K562 (cell line): ENCODE results near the gene SDCCAG8. TPM values are rescaled to one million over a fixed set of nuclear protein-coding genes. Genes with fewer than 3 reads are reported as not detected.

Experiments used
- ATAC-seq: fragments of 200-7000 bp; cut with Tn5 transposase; 3 replicates; pipeline ENCODE4 v1.9.1; 2020; ENCODE audit warnings: moderate library complexity
- BruUV-seq: library from RNA; stranded (reverse); fragments of 400-500 nt; replicated peaks from 2 replicates; lab custom pipeline; 2021; lab: Mats Ljungman, UMichigan
- CTCF ChIA-PET: fragments of 300-600 bp; formaldehyde crosslinking; extraction: SDS; loops from one replicate; lab custom pipeline; 2021; ENCODE audit warnings: low intra/inter-chr PET ratio; lab: Yijun Ruan, JAX
- POLR2A ChIA-PET: fragments of 300-600, 350-650 bp; sonication (Branson Sonifier 250); formaldehyde crosslinking; extraction: SDS; loops from one replicate; lab custom pipeline; 2021; ENCODE audit warnings: antibody characterized with exemption, inconsistent platforms; lab: Yijun Ruan, JAX
- DNase-seq, 4 experiments: peaks; one replicate each; pipeline versions ENCODE4 v3.0.0 to v3.0.0-alpha.2; 2011 to 2018; ENCODE audit warnings: low spot score in 3 of 4, mixed read lengths in 3 of 4; ENCODE audit errors: extremely low read depth in 1 of 4
- FAIRE-seq: peaks from 2 replicates; lab custom pipeline; 2011; peaks lifted over from hg19 to GRCh38; lab: Jason Lieb, UNC
- H2AFZ ChIP-seq: 2 replicates; pipeline ENCODE4 v1.6.0; 2011; ENCODE audit warnings: low read depth, low read length, control low read depth, inconsistent platforms
- H3K27ac ChIP-seq: fragments of 200-600 bp; 3 replicates; pipeline ENCODE4 v1.8.0; 2011; ENCODE audit warnings: low read depth, mild to moderate bottlenecking, control low read depth, inconsistent platforms, low read length, moderate library complexity, mixed read lengths; ENCODE audit errors: extremely low read depth
- H3K27me3 ChIP-seq, 2 experiments: fragments of 300-600 bp in 1 of 2; 2 replicates in 1 of 2; 3 replicates in 1 of 2; pipeline versions ENCODE4 v1.6.0 to v1.8.0; 2011; ENCODE audit warnings: inconsistent platforms in 2 of 2, low read length in 2 of 2, mild to moderate bottlenecking in 1 of 2, mixed read lengths in 1 of 2, moderate library complexity in 1 of 2; ENCODE audit not compliant: control insufficient read depth in 2 of 2, insufficient read depth in 2 of 2
- H3K36me3 ChIP-seq: fragments of 300-600 bp; 3 replicates; pipeline ENCODE4 v1.8.0; 2011; ENCODE audit warnings: mild to moderate bottlenecking, low read length, inconsistent platforms; ENCODE audit not compliant: control insufficient read depth, insufficient read depth
- H3K4me1 ChIP-seq, 2 experiments: fragments of 200-600 bp in 1 of 2; replicated peaks in 1 of 2; 2 replicates in 1 of 2; 3 replicates in 1 of 2; pipeline versions ENCODE4 v1.5.1 to v1.8.0; 2011; ENCODE audit warnings: inconsistent platforms in 2 of 2, low read length in 2 of 2, mild to moderate bottlenecking in 1 of 2, mixed read lengths in 1 of 2, moderate library complexity in 1 of 2; ENCODE audit not compliant: control insufficient read depth in 2 of 2, insufficient read depth in 2 of 2
- H3K4me2 ChIP-seq: 2 replicates; pipeline ENCODE4 v1.6.1; 2011; ENCODE audit warnings: low read length, control low read depth, inconsistent platforms, mixed read lengths; ENCODE audit not compliant: insufficient read depth
- H3K4me3 ChIP-seq: fragments of 200-600 bp; sonication (generic), shearing (Covaris generic); 2 replicates; pipeline ENCODE4 v1.5.1; 2016; ENCODE audit warnings: control low read depth, inconsistent platforms
- H3K79me2 ChIP-seq: fragments of 200-600 bp; 3 replicates; pipeline ENCODE4 v1.8.0; 2011; ENCODE audit warnings: low read length, inconsistent platforms; ENCODE audit not compliant: control insufficient read depth, insufficient read depth
- H3K9ac ChIP-seq, 2 experiments: 2 replicates each; pipeline versions ENCODE4 v1.6.0 to v1.6.1; 2011; ENCODE audit warnings: low read depth in 2 of 2, low read length in 2 of 2, control low read depth in 1 of 2, inconsistent platforms in 1 of 2, mild to moderate bottlenecking in 1 of 2, mixed read lengths in 1 of 2; ENCODE audit not compliant: insufficient read depth in 1 of 2
- H3K9me1 ChIP-seq: one replicate; pipeline ENCODE4 v1.6.0; 2011; ENCODE audit warnings: inconsistent platforms, mild to moderate bottlenecking, low read length, moderate library complexity; ENCODE audit not compliant: control insufficient read depth, insufficient read depth
- H3K9me3 ChIP-seq: replicated peaks from 2 replicates; pipeline ENCODE4 v1.5.1; 2011; ENCODE audit warnings: low read depth, low read length, inconsistent platforms; ENCODE audit not compliant: control insufficient read depth, insufficient read depth
- H4K20me1 ChIP-seq: replicated peaks from 2 replicates; pipeline ENCODE4 v1.6.1; 2011; ENCODE audit warnings: low read length, inconsistent platforms, mixed read lengths; ENCODE audit not compliant: control insufficient read depth, insufficient read depth
- GABPA ChIP-seq: fragments of 200-800 bp; sonication (Bioruptor generic); conservative IDR thresholded peaks from 2 replicates; pipeline ENCODE4 v1.6.1; 2016; ENCODE audit warnings: low read depth, missing genetic modification characterization, missing compliant biosample characterization
- GTF2F1 ChIP-seq: IDR thresholded peaks from 2 replicates; pipeline ENCODE4 v1.6.1; 2011; ENCODE audit warnings: low read depth, low read length, improper control_type of control experiment
- MAFG ChIP-seq: fragments of 450-650 bp; conservative IDR thresholded peaks from 2 replicates; pipeline ENCODE4 v1.6.1; 2016; ENCODE audit warnings: missing genetic modification characterization, missing compliant biosample characterization
- PHF8 ChIP-seq: fragments of 200-600 bp; sonication (generic); IDR thresholded peaks from 2 replicates; pipeline ENCODE4 v1.6.1; 2012; ENCODE audit warnings: mixed run types, mild to moderate bottlenecking, inconsistent platforms, low read length, moderate library complexity, borderline replicate concordance
- RNF219 ChIP-seq: fragments of 250-450 bp; sonication (Bioruptor Pico); IDR thresholded peaks from 2 replicates; pipeline ENCODE4 v1.5.0; 2022; ENCODE audit warnings: mild to moderate bottlenecking
- ZNF316 ChIP-seq: fragments of 450-650 bp; IDR thresholded peaks from 2 replicates; pipeline ENCODE4 v1.6.1; 2016
- ZNF57 ChIP-seq: fragments of 450-650 bp; formaldehyde crosslinking; IDR thresholded peaks from 2 replicates; pipeline ENCODE4 v1.4.0; 2020; ENCODE audit warnings: mild to moderate bottlenecking, moderate library complexity
- WGBS: fragments of 100-300 bp; shearing (Covaris generic); methylation state at CpG from one replicate; pipeline ENCODE4 v1.1.6; 2016; ENCODE audit warnings: low coverage, mixed read lengths; ENCODE audit not compliant: insufficient coverage; ENCODE audit errors: missing lambda C conversion rate; 5-methylcytosine and 5-hydroxymethylcytosine counted together
- in situ Hi-C: fragments of 300-500 bp; cut with MboI; formaldehyde crosslinking; loops from 4 replicates; pipeline ENCODE4 v1.15.0; 2018; ENCODE audit warnings: inconsistent platforms, mixed read lengths
- intact Hi-C: fragments of 100-400 bp; cut with micrococcal nuclease; formaldehyde crosslinking; loops from 2 replicates; pipeline ENCODE4 v1.14.2; 2022
- polyA plus RNA-seq, 8 experiments: library from polyadenylated mRNA; depleted of rRNA in 4 of 8; stranded (reverse) in 5 of 8; unstranded in 3 of 8; fragments of >200 nt; fragmentation: Nextera tagmentation in 2 of 8; fragmentation: Illumina TruSeq in 1 of 8; extraction: Ambion mirVana in 2 of 8; extraction: Trizol in 1 of 8; gene quantifications; 2 replicates each; pipeline versions ENCODE4 v1.2.1 to v1.2.3, GENCODE V29; 2011 to 2014; ENCODE audit warnings: inconsistent platforms in 1 of 8, missing spikeins in 1 of 8
- total RNA-seq, 7 experiments: library from RNA; depleted of rRNA in 6 of 7; stranded (reverse); fragments of >200 nt in 6 of 7; fragmentation: Illumina TruSeq in 2 of 7; extraction: Trizol in 2 of 7; gene quantifications; 2 replicates each; pipeline versions ENCODE4 v1.2.1 to v1.2.3, GENCODE V29; 2011 to 2021; ENCODE audit warnings: low replicate concordance in 1 of 7
- TF ChIP-seq, protein P1 (sequence below): sonication (generic); formaldehyde crosslinking; IDR thresholded peaks from 2 replicates; pipeline ENCODE4 v1.8.1; 2023; ENCODE audit warnings: mild to moderate bottlenecking, missing genetic modification reagents, moderate library complexity
- TF ChIP-seq, protein P2 (sequence below): fragments of 250-450 bp; sonication (Bioruptor Pico); IDR thresholded peaks from 2 replicates; pipeline ENCODE4 v1.5.0; 2020; ENCODE audit warnings: mild to moderate bottlenecking

SDCCAG8 gene
- total and polyA plus RNA-seq, 9 of the 15 experiments (the other 6 are each of a cell fraction or from before 2014, with no cell fraction given) = 17.9 to 36.7 (median 25.4) TPM

GRCh38 chr1:243493156-243494129 is 237.6 kb downstream of the SDCCAG8 start:
- Histone ChIP-seq H3K4me3 (no peak overlapping the region), H3K4me1 (peaks cover 0 to 13% of the 10 kb centered on the region in 2 experiments; a peak in 1 of 5 replicates), H3K27me3 (no peaks in the 10 kb centered on the region), H3K9ac (peak overlapping the region in 1 of 2 experiments; percentile 37; a peak in 1 of 4 replicates), H3K27ac (no peak overlapping the region), H2AFZ (no peak overlapping the region), H3K9me3 (no peaks in the 10 kb centered on the region), H3K9me1 (no peaks in the 10 kb centered on the region), H3K79me2 (no peaks in the 10 kb centered on the region), H4K20me1 (no peaks in the 10 kb centered on the region), H3K4me2 (no peak overlapping the region), H3K36me3 (no peaks in the 10 kb centered on the region)
- TF ChIP-seq ZNF57 = no peak
- TF ChIP-seq GABPA (tag) = no peak
- TF ChIP-seq PHF8 = no peak
- TF ChIP-seq RNF219 (CRISPR knock-in tag) = no peak
- TF ChIP-seq, protein P1, sequence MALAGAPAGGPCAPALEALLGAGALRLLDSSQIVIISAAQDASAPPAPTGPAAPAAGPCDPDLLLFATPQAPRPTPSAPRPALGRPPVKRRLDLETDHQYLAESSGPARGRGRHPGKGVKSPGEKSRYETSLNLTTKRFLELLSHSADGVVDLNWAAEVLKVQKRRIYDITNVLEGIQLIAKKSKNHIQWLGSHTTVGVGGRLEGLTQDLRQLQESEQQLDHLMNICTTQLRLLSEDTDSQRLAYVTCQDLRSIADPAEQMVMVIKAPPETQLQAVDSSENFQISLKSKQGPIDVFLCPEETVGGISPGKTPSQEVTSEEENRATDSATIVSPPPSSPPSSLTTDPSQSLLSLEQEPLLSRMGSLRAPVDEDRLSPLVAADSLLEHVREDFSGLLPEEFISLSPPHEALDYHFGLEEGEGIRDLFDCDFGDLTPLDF = no peak
- TF ChIP-seq, protein P2, sequence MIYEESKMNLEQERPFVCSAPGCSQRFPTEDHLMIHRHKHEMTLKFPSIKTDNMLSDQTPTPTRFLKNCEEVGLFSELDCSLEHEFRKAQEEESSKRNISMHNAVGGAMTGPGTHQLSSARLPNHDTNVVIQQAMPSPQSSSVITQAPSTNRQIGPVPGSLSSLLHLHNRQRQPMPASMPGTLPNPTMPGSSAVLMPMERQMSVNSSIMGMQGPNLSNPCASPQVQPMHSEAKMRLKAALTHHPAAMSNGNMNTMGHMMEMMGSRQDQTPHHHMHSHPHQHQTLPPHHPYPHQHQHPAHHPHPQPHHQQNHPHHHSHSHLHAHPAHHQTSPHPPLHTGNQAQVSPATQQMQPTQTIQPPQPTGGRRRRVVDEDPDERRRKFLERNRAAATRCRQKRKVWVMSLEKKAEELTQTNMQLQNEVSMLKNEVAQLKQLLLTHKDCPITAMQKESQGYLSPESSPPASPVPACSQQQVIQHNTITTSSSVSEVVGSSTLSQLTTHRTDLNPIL (CRISPR knock-in tag) = no peak
- 0 out of 2 replicates have a peak, but pooled peaks have one; percentile 9 for TF ChIP-seq MAFG (tag)
- TF ChIP-seq ZNF316 = peak; percentile 49
- TF ChIP-seq GTF2F1 = no peak
- FAIRE-seq (no peak), ATAC-seq (no peak), DNase-seq (no peak)
- in situ Hi-C loops = loop anchor here (25.0 kb wide), 1 partner anchor 769 kb away; no protein-coding TSS in a partner anchor
- ChIA-PET CTCF (no interaction called here), POLR2A (no interaction called here)
- WGBS = 67% methylated on average over 13 of the region's 14 CpGs
- intact Hi-C loops = no loop called here
- no TSS peak for BruUV-seq
